Measurements from ENCODE around the gene PLPP4. TPM values are rescaled to one million over a fixed set of nuclear protein-coding genes. Genes with fewer than 3 reads are reported as not detected.
A peak's percentile ranks its signal among the peaks of the same experiment; 100 is the strongest.

PLPP4 gene
- total and polyA plus RNA-seq, 11 donors = 0.29 TPM; not detected in 10

DNA sequence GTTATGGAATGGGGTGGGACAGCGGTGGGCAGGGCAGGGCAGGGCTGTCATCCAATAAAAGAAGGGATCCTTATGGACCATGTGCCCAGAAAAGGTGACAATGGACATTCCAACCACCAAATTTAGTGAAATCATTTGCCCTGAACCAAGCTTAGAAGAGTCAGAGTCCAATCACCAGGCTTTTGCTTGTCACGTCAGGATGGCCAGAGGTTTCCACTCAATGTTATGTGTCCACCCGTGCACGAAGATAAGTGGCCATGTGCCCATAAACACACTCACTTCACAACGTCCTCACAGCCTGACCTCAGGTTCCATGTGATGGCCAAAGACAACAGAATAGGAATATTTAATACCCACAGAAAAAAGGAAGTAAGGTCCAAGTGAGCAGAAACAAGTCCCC lies 36.6 kb upstream of the PLPP4 start:
- Histone ChIP-seq H3K27me3 (peaks cover 0 to 3% (median 0%) of the 10 kb centered on the region in 9 donors), H3K4me3 (no peak overlapping the region), H3K27ac (no peak overlapping the region), H3K4me1 (no peaks in the 10 kb centered on the region), H3K36me3 (no peaks in the 10 kb centered on the region), H3K9me3 (no peaks in the 10 kb centered on the region)
- 50 to 65% (median 63%) methylated on average over 5 of the region's 5 CpGs for WGBS, 4 donors
- intact Hi-C loops (cut with DNase I) = loop anchor here in 5 of 10 donors (5.0 to 10.0 kb wide), 2 partner anchors 314 to 317 kb away; no protein-coding TSS in a partner anchor
- DNase-seq = no peak
- TF ChIP-seq POLR2A (IDR thresholded peaks at IDR 0.05) = no peak
- TF ChIP-seq, protein P1, sequence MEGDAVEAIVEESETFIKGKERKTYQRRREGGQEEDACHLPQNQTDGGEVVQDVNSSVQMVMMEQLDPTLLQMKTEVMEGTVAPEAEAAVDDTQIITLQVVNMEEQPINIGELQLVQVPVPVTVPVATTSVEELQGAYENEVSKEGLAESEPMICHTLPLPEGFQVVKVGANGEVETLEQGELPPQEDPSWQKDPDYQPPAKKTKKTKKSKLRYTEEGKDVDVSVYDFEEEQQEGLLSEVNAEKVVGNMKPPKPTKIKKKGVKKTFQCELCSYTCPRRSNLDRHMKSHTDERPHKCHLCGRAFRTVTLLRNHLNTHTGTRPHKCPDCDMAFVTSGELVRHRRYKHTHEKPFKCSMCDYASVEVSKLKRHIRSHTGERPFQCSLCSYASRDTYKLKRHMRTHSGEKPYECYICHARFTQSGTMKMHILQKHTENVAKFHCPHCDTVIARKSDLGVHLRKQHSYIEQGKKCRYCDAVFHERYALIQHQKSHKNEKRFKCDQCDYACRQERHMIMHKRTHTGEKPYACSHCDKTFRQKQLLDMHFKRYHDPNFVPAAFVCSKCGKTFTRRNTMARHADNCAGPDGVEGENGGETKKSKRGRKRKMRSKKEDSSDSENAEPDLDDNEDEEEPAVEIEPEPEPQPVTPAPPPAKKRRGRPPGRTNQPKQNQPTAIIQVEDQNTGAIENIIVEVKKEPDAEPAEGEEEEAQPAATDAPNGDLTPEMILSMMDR (IDR thresholded peaks at IDR 0.05) = no peak
- ATAC-seq = no peak

DNA sequence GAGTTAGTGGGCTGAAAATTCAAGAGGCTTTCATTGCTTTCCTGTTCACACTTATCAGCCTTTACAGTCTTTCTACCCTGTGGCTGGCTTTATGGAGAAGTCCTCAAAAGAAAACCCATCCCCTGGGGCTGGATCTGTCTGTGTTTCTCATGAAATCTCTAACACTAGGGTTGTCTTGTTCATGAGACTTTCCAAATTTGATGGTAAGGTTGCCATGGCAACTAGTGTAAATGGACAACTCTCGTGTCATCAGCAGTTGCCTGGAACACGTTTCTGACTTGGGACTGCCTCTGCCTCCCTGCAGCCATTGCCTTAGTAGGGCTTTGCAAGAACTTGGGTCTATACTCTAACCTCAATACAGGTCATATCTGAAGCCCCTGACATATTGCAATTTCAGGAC lies 35.8 kb upstream of the PLPP4 start:
- H3K4me1 ChIP-seq = no peaks in the 10 kb centered on the region
- H3K27me3 ChIP-seq = peaks cover 0 to 3% (median 0%) of the 10 kb centered on the region in 9 donors
- intact Hi-C loops (cut with DNase I) = loop anchor here in 5 of 10 donors (5.0 to 10.0 kb wide), 2 partner anchors 314 to 316 kb away; no protein-coding TSS in a partner anchor
- no peaks in the 10 kb centered on the region for H3K36me3 ChIP-seq
- 29 to 45% (median 31%) methylated on average over 2 of the region's 2 CpGs for WGBS, 4 donors
- no peak overlapping the region for H3K27ac ChIP-seq
- no peak for ATAC-seq
- no peaks in the 10 kb centered on the region for H3K9me3 ChIP-seq
- H3K4me3 ChIP-seq = no peak overlapping the region
- no peak for DNase-seq
- TF ChIP-seq POLR2A (IDR thresholded peaks at IDR 0.05) = no peak
- TF ChIP-seq, protein P1 (IDR thresholded peaks at IDR 0.05) = no peak

DNA sequence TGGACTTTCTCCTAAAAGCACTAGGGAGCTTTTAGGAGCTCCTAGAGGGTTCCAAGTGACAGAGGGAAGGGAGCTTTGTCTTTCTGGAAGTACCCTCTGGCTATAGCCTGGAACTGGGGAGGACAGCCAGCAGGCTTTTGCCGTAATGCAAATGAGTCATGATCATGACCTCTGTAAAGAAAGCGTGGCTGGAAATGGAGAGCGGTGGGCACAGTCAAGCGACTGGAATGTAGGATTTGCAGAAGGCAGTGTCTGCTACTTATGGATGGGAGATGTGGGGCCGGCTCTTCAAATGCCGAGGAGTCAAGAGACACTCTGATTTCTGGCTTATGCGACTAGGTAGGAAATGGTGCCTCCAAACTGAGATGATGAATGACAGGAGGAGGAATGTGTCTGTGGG lies 34.6 kb upstream of the PLPP4 start:
- Histone ChIP-seq H3K9me3 (no peaks in the 10 kb centered on the region), H3K27ac (no peak overlapping the region), H3K4me1 (no peaks in the 10 kb centered on the region), H3K4me3 (no peak overlapping the region), H3K27me3 (peaks cover 0 to 3% (median 0%) of the 10 kb centered on the region in 9 donors), H3K36me3 (no peaks in the 10 kb centered on the region)
- no peak for DNase-seq
- no peak for TF ChIP-seq POLR2A (IDR thresholded peaks at IDR 0.05)
- TF ChIP-seq, protein P1 (IDR thresholded peaks at IDR 0.05) = no peak
- no peak for ATAC-seq
- intact Hi-C loops (cut with DNase I) = loop anchor here in 5 of 10 donors (5.0 to 10.0 kb wide), 2 partner anchors 312 to 315 kb away; no protein-coding TSS in a partner anchor
- WGBS, 4 donors = 76 to 84% (median 80%) methylated on average over 7 of the region's 7 CpGs

DNA sequence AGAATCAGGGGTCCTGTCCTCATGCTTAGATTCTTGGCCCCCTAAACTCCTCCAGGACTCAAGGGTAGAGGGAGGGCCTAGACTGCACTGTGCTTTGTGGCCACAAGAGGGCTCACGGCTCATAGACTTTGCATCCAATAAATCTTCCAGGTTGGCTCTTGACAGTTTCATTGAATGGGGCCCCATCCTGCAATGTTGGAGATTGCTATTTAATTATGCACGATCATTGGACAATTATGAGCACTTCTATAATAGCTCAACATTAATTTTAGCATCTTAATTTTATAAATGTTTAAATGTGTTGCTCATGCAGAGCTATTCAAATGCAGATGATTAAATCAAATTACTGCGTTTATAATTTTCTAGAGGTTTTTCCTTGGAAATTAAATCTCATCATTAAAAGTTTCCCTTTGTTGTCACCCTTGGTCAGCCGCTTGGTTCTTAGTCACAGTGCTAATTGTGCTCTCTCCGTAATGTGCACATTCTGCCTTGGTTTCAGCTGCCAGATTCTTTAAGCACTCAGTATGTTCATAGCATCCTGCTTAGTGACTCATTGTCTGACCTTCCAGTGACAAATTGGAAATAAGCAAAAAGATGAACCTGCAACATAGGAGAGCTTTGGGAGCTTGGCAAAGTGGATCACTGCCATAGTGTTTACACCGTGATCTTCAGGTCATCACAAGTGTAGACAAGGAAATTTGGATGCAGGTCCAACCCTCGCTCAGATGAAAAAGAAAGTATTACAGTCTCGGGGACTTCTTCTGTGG lies 33.4 kb upstream of the PLPP4 start:
- no peaks in the 10 kb centered on the region for H3K4me1 ChIP-seq
- peaks cover 0 to 3% (median 0%) of the 10 kb centered on the region in 9 donors for H3K27me3 ChIP-seq
- 57 to 62% (median 58%) methylated on average over 8 of the region's 8 CpGs for WGBS, 4 donors
- no peaks in the 10 kb centered on the region for H3K36me3 ChIP-seq
- no peaks in the 10 kb centered on the region for H3K9me3 ChIP-seq
- H3K4me3 ChIP-seq = no peak overlapping the region
- no peak for DNase-seq
- H3K27ac ChIP-seq = no peak overlapping the region
- intact Hi-C loops (cut with DNase I) = loop anchor here in 5 of 10 donors (5.0 to 10.0 kb wide), 2 partner anchors 311 to 314 kb away; no protein-coding TSS in a partner anchor
- ATAC-seq = no peak
- no peak for TF ChIP-seq POLR2A (IDR thresholded peaks at IDR 0.05)
- TF ChIP-seq, protein P1 (IDR thresholded peaks at IDR 0.05) = peak; percentile 41 to 69 (median 56)
